Measurements from ENCODE around the gene SYT7.

SYT7 gene

GRCh38 chr11:61545341-61545740 lies 35.5 kb downstream of the SYT7 start:
- TF ChIP-seq SIN3A (IDR thresholded peaks at IDR 0.05; ENCODE audit: borderline replicate concordance, insufficient read depth, low read length): no peak
- TF ChIP-seq REST (IDR thresholded peaks at IDR 0.05; ENCODE audit: insufficient read depth in 1 of 2, low read depth in 2 of 2, low read length in 2 of 2): peak; percentile 12 to 68; a peak in 3 of 4 replicates

- TF ChIP-seq POLR2AphosphoS5 (IDR thresholded peaks at IDR 0.05; ENCODE audit: low read depth, low read length): no peak
- TF ChIP-seq SIN3A (IDR thresholded peaks at IDR 0.05; ENCODE audit: borderline replicate concordance, insufficient read depth, low read length): no peak
- TF ChIP-seq FOXP2 (optimal IDR thresholded peaks at IDR 0.05; ENCODE audit: borderline replicate concordance, extremely low read depth, extremely low read length, insufficient read depth): no peak
- no peak for TF ChIP-seq REST (IDR thresholded peaks at IDR 0.05; ENCODE audit: insufficient read depth in 1 of 2, low read depth in 2 of 2, low read length in 2 of 2)
- no peak for TF ChIP-seq TAF1 (IDR thresholded peaks at IDR 0.05; ENCODE audit: borderline replicate concordance, insufficient read depth, low read length)
Measured at GRCh38 chr11:61544466-61544865, 36.4 kb downstream of the SYT7 start.

- TF ChIP-seq POLR2AphosphoS5 (IDR thresholded peaks at IDR 0.05; ENCODE audit: low read depth, low read length) (no peak), SIN3A (IDR thresholded peaks at IDR 0.05; ENCODE audit: borderline replicate concordance, insufficient read depth, low read length) (no peak), REST (IDR thresholded peaks at IDR 0.05; ENCODE audit: insufficient read depth in 1 of 2, low read depth in 2 of 2, low read length in 2 of 2) (no peak), TAF1 (IDR thresholded peaks at IDR 0.05; ENCODE audit: borderline replicate concordance, insufficient read depth, low read length) (no peak), FOXP2 (optimal IDR thresholded peaks at IDR 0.05; ENCODE audit: borderline replicate concordance, extremely low read depth, extremely low read length, insufficient read depth) (no peak)
Measured at GRCh38 chr11:61543606-61544306, 37.1 kb downstream of the SYT7 start.

- TF ChIP-seq SIN3A (IDR thresholded peaks at IDR 0.05; ENCODE audit: borderline replicate concordance, insufficient read depth, low read length) (no peak), FOXP2 (optimal IDR thresholded peaks at IDR 0.05; ENCODE audit: borderline replicate concordance, extremely low read depth, extremely low read length, insufficient read depth) (no peak), TAF1 (IDR thresholded peaks at IDR 0.05; ENCODE audit: borderline replicate concordance, insufficient read depth, low read length) (no peak), REST (IDR thresholded peaks at IDR 0.05; ENCODE audit: insufficient read depth in 1 of 2, low read depth in 2 of 2, low read length in 2 of 2) (0 out of 4 replicates have a peak, but pooled peaks of 1 of the 2 experiments have one; percentile 10)
Measured at GRCh38 chr11:61542705-61543104, 38.2 kb downstream of the SYT7 start.

- TF ChIP-seq REST (IDR thresholded peaks at IDR 0.05; ENCODE audit: insufficient read depth in 1 of 2, low read depth in 2 of 2, low read length in 2 of 2): no peak
- no peak for TF ChIP-seq POLR2AphosphoS5 (IDR thresholded peaks at IDR 0.05; ENCODE audit: low read depth, low read length)
- no peak for TF ChIP-seq SIN3A (IDR thresholded peaks at IDR 0.05; ENCODE audit: borderline replicate concordance, insufficient read depth, low read length)
- no peak for TF ChIP-seq TAF1 (IDR thresholded peaks at IDR 0.05; ENCODE audit: borderline replicate concordance, insufficient read depth, low read length)
- TF ChIP-seq FOXP2 (optimal IDR thresholded peaks at IDR 0.05; ENCODE audit: borderline replicate concordance, extremely low read depth, extremely low read length, insufficient read depth): no peak
Measured at GRCh38 chr11:61542024-61542461, 38.8 kb downstream of the SYT7 start.

Measured in PFSK-1 (cell line).